Measurements from ENCODE around the gene ZNF624.
A peak's percentile ranks its signal among the peaks of the same experiment; 100 is the strongest.
"Not testable (repeated sequence)": the region's sequence is repeated elsewhere in the genome, so short reads cannot be mapped to it uniquely, and the experiment has no call there.

ZNF624 gene

GRCh38 chr17:16653367-16654041, at the start of gene ZNF624:
Gene ZNF624, minus strand, starts transcription at chr17:16653850.
- TF ChIP-seq YY1 (IDR thresholded peaks at IDR 0.05; ENCODE audit: insufficient read depth, insufficient read length) (peak; percentile 81), SUZ12 (IDR thresholded peaks at IDR 0.05; ENCODE audit: extremely low read depth, insufficient read depth, insufficient read length) (no peak), ZNF274 (IDR thresholded peaks at IDR 0.05; ENCODE audit: low read depth, low read length) (no peak)
- Histone ChIP-seq H3K4me1 (ENCODE audit: insufficient read depth, insufficient read length) (no peaks in the 10 kb centered on the region), H3K36me3 (ENCODE audit: insufficient read depth, insufficient read length, low read length) (no peaks in the 10 kb centered on the region), H3K27me3 (ENCODE audit: insufficient read depth, insufficient read length) (no peaks in the 10 kb centered on the region), H3K9me3 (ENCODE audit: insufficient read depth, low read length) (peaks cover 22% of the 10 kb centered on the region), H3K4me3 (ENCODE audit: insufficient read length, low read depth) (peak within 1 kb of the TSS; percentile 63), H3K9ac (ENCODE audit: insufficient read length, low read depth) (peak within 1 kb of the TSS; percentile 82)
- DNase-seq (ENCODE audit: low read depth, low spot score), result peak; percentile 87

- H3K4me3 ChIP-seq (ENCODE audit: insufficient read length, low read depth); H3K9me3 ChIP-seq (ENCODE audit: insufficient read depth, low read length); H3K9ac ChIP-seq (ENCODE audit: insufficient read length, low read depth); H3K27me3 ChIP-seq (ENCODE audit: insufficient read depth, insufficient read length); H3K36me3 ChIP-seq (ENCODE audit: insufficient read depth, insufficient read length, low read length); H3K4me1 ChIP-seq (ENCODE audit: insufficient read depth, insufficient read length); DNase-seq (ENCODE audit: low read depth, low spot score): not testable (repeated sequence)
These were observed 44.0 kb upstream of the ZNF624 start for GRCh38 chr17:16697603-16698002.

- not testable (repeated sequence) for H3K4me1 ChIP-seq (ENCODE audit: insufficient read depth, insufficient read length); H3K9ac ChIP-seq (ENCODE audit: insufficient read length, low read depth); H3K9me3 ChIP-seq (ENCODE audit: insufficient read depth, low read length); H3K27me3 ChIP-seq (ENCODE audit: insufficient read depth, insufficient read length); DNase-seq (ENCODE audit: low read depth, low spot score); H3K4me3 ChIP-seq (ENCODE audit: insufficient read length, low read depth); H3K36me3 ChIP-seq (ENCODE audit: insufficient read depth, insufficient read length, low read length)
These were observed 36.8 kb upstream of the ZNF624 start for GRCh38 chr17:16690447-16690846.

- H3K27me3 ChIP-seq (ENCODE audit: insufficient read depth, insufficient read length); H3K9ac ChIP-seq (ENCODE audit: insufficient read length, low read depth); H3K4me3 ChIP-seq (ENCODE audit: insufficient read length, low read depth); H3K9me3 ChIP-seq (ENCODE audit: insufficient read depth, low read length); DNase-seq (ENCODE audit: low read depth, low spot score); H3K4me1 ChIP-seq (ENCODE audit: insufficient read depth, insufficient read length); H3K36me3 ChIP-seq (ENCODE audit: insufficient read depth, insufficient read length, low read length): not testable (repeated sequence)
These were observed 36.2 kb upstream of the ZNF624 start, which contains the start of gene CCDC144A for GRCh38 chr17:16689731-16690281. Gene CCDC144A, plus strand, starts transcription at chr17:16690241. Its CDS starts 160 bp downstream, at chr17:16690401.

GRCh38 chr17:16687151-16687550, 33.5 kb upstream of the ZNF624 start:
- H3K4me3 ChIP-seq (ENCODE audit: insufficient read length, low read depth); H3K9me3 ChIP-seq (ENCODE audit: insufficient read depth, low read length); H3K9ac ChIP-seq (ENCODE audit: insufficient read length, low read depth); H3K36me3 ChIP-seq (ENCODE audit: insufficient read depth, insufficient read length, low read length); H3K4me1 ChIP-seq (ENCODE audit: insufficient read depth, insufficient read length); H3K27me3 ChIP-seq (ENCODE audit: insufficient read depth, insufficient read length); DNase-seq (ENCODE audit: low read depth, low spot score): not testable (repeated sequence)

- not testable (repeated sequence) for H3K36me3 ChIP-seq (ENCODE audit: insufficient read depth, insufficient read length, low read length); H3K9me3 ChIP-seq (ENCODE audit: insufficient read depth, low read length); H3K4me1 ChIP-seq (ENCODE audit: insufficient read depth, insufficient read length); H3K27me3 ChIP-seq (ENCODE audit: insufficient read depth, insufficient read length); DNase-seq (ENCODE audit: low read depth, low spot score); H3K9ac ChIP-seq (ENCODE audit: insufficient read length, low read depth); H3K4me3 ChIP-seq (ENCODE audit: insufficient read length, low read depth)
These were observed 32.4 kb upstream of the ZNF624 start for GRCh38 chr17:16686019-16686418.

GRCh38 chr17:16683290-16684138, 29.9 kb upstream of the ZNF624 start:
- not testable (repeated sequence) for H3K4me1 ChIP-seq (ENCODE audit: insufficient read depth, insufficient read length); H3K9me3 ChIP-seq (ENCODE audit: insufficient read depth, low read length); DNase-seq (ENCODE audit: low read depth, low spot score); H3K4me3 ChIP-seq (ENCODE audit: insufficient read length, low read depth); H3K36me3 ChIP-seq (ENCODE audit: insufficient read depth, insufficient read length, low read length); H3K27me3 ChIP-seq (ENCODE audit: insufficient read depth, insufficient read length); H3K9ac ChIP-seq (ENCODE audit: insufficient read length, low read depth)

GRCh38 chr17:16676676-16677268, 23.1 kb upstream of the ZNF624 start:
- H3K4me1 ChIP-seq (ENCODE audit: insufficient read depth, insufficient read length), result no peaks in the 10 kb centered on the region

GRCh38 chr17:16666907-16667636, 13.4 kb upstream of the ZNF624 start:
- Histone ChIP-seq H3K4me3 (ENCODE audit: insufficient read length, low read depth) (peak overlapping the region; percentile 37), H3K9ac (ENCODE audit: insufficient read length, low read depth) (peak overlapping the region; percentile 70), H3K27me3 (ENCODE audit: insufficient read depth, insufficient read length) (peaks cover 14% of the 10 kb centered on the region)
- not testable (repeated sequence) for H3K36me3 ChIP-seq (ENCODE audit: insufficient read depth, insufficient read length, low read length); DNase-seq (ENCODE audit: low read depth, low spot score); H3K4me1 ChIP-seq (ENCODE audit: insufficient read depth, insufficient read length); H3K9me3 ChIP-seq (ENCODE audit: insufficient read depth, low read length)

More at GRCh38 chr17:16676676-16677268, 23.1 kb upstream of the ZNF624 start:
- no peak for DNase-seq (ENCODE audit: low read depth, low spot score)
- H3K27me3 ChIP-seq (ENCODE audit: insufficient read depth, insufficient read length), result no peaks in the 10 kb centered on the region
- TF ChIP-seq ZNF274 (IDR thresholded peaks at IDR 0.05; ENCODE audit: low read depth, low read length) (no peak), SUZ12 (IDR thresholded peaks at IDR 0.05; ENCODE audit: extremely low read depth, insufficient read depth, insufficient read length) (no peak), YY1 (IDR thresholded peaks at IDR 0.05; ENCODE audit: insufficient read depth, insufficient read length) (no peak)
- H3K9ac ChIP-seq (ENCODE audit: insufficient read length, low read depth), result no peak overlapping the region
- no peak overlapping the region for H3K4me3 ChIP-seq (ENCODE audit: insufficient read length, low read depth)
- H3K36me3 ChIP-seq (ENCODE audit: insufficient read depth, insufficient read length, low read length), result no peaks in the 10 kb centered on the region
- H3K9me3 ChIP-seq (ENCODE audit: insufficient read depth, low read length), result no peaks in the 10 kb centered on the region

- Histone ChIP-seq H3K4me3 (ENCODE audit: insufficient read length, low read depth) (peak overlapping the region; percentile 37), H3K9ac (ENCODE audit: insufficient read length, low read depth) (peak overlapping the region; percentile 42), H3K27me3 (ENCODE audit: insufficient read depth, insufficient read length) (peaks cover 14% of the 10 kb centered on the region)
- not testable (repeated sequence) for H3K9me3 ChIP-seq (ENCODE audit: insufficient read depth, low read length); H3K36me3 ChIP-seq (ENCODE audit: insufficient read depth, insufficient read length, low read length); DNase-seq (ENCODE audit: low read depth, low spot score); H3K4me1 ChIP-seq (ENCODE audit: insufficient read depth, insufficient read length)
These were observed 12.9 kb upstream of the ZNF624 start for GRCh38 chr17:16666553-16666906.
